SW480 (cell line): ENCODE results near the gene KRTAP5-8.
"Not testable (repeated sequence)": the region's sequence is repeated elsewhere in the genome, so short reads cannot be mapped to it uniquely, and the experiment has no call there.

Experiments used
- DNase-seq: peaks from one replicate; pipeline ENCODE4 v3.0.0-alpha.2; 2016; ENCODE audit warnings: low spot score

The KRTAP5-8 gene

DNA sequence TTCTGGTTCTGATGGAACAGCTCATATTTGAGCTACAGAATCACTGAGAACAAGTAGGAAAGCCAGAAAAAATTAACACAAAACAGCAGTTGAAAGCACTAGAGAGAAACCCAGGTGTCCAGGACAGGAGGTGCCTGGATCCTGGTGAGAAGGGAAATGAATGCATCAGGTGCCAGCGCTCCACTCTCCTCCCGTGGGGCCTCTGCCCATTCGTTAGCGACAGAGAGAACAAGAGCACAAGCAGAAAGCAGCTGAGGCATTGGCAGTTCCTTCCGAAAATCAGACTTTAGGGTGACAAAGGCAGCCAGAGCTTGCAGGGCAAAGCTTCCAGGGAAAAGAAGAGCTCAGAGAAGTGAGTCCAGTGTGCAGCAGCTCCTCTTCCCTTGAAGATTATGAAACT lies 30.7 kb upstream of the KRTAP5-8 start:
- no peak for DNase-seq

DNA sequence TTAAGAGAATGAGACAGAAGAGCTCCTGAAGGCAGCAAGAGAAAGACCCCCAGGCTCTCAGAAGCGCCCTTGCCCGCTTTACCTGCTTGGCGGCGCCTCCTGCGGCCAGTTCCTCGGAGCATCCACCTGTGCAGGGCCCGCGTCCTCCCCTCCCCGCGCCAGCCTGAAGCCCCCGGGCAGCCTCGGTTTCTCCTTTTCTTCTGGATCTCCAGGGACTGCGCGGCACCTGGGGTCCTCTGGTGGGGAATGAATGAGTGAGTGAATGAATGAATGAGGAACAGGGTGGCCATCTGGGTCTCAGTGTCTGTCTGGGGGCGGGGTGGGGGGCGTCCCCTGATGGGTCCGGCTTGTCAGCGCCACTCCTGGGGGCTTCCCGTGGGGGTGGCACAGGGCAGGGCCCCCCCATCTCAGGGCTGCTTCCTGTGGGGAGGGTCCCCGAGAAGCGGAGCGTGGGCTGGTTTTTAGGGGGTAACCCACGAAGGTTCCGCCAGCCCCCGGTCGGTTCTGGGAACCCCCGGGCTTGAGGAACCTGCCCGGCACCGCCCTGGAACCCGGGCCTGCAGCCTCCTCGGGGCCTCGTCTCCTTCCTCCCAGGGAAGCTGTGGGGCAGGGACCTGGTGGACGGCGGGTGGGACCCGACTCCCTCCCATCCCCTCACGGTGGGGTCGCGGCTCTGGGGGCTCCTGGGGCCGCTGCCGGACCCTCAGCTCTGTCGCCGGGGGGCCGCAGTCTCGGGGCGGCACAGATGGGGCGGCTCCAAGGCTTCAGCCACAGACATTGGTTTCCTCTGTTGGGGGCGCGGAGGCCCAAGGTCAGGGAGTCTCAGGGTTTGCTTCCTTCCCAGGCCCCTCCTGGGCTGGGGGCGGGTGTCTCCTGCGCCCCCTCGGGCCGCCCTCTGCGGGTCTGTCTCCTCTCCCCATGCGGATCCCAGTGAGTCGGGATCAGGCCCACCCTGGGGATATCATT lies 19.0 kb upstream of the KRTAP5-8 start:
- DNase-seq: no peak

DNA sequence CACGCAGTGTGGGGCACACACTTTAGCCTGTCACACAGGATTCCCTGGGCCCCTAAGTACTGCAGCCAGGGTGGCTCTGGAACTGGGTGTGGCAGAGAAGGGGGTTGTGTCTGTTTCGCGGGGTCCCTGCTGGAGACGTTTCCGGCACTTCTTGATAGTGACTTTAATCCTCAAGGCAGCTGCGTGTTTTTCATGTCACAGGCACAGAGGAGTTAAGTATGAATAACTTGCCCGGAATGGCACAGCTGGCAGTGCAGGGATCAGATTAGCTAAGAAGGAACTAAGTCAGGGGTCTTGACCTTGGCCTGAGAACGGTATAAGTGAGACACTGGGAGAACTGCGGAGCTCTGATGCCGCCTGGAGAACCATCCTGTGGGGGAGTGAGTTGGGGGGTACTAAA lies 18.3 kb upstream of the KRTAP5-8 start:
- no peak for DNase-seq

DNA sequence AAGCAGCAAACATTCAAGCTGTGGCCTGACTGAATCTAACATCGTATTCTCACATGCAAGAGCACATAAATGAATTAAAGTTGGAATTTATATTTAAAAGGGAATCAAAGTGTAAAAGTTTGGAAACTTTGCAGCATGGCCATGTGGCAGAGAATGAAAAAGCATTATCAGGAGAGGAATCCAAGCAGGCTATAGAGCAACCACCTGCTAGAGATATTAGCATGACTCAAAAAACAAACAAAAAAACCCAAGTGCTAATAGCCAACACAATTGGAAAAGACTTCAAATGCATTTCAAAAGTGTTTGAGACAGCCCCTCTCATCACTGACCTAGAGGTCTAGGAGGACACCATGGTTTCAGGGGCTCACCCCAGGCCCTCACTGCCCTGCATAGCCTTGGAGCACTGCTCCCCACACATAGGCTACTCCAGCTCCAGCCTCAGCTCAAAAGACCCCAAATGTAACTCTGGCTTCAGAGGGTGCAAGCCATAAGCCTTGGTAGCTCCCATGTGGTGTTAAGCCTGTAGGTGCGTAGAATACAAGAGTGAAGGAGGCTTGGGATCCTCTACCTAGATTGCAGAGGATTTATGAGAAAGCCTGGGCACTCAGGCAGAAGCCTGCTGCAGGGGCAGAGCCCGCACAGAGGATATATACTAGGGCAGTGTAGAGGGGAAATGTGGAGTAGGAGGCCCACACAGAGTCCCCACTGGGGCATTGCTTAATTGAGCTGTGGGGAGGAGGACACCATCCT lies 12.5 kb upstream of the KRTAP5-8 start:
- no peak for DNase-seq

DNA sequence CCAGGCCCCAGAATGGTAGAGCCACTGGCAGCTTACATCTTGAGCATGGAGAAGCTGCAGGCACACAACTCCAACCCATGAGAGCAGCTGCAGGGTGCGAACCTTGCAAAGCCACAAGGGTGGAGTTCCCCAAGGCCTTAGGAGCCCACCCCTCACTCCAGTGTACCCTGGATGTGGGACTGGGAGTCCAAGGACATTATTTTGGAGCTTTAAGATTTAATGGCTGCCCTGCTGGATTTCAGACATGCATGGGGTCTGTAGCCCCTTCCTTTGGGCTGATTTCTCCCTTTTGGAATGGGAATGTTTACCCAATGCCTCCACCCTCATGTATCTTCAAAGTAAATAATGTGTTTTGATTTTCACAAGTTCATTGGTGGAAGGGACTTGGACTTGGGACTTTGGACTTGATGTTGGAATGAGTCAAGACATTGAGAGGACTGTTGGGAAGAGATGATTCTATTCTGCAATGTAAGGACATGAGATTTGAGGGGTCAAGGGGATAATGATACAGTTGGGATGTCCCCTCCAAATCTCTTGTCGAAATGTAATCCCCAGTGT lies 11.8 kb upstream of the KRTAP5-8 start:
- DNase-seq: no peak

DNA sequence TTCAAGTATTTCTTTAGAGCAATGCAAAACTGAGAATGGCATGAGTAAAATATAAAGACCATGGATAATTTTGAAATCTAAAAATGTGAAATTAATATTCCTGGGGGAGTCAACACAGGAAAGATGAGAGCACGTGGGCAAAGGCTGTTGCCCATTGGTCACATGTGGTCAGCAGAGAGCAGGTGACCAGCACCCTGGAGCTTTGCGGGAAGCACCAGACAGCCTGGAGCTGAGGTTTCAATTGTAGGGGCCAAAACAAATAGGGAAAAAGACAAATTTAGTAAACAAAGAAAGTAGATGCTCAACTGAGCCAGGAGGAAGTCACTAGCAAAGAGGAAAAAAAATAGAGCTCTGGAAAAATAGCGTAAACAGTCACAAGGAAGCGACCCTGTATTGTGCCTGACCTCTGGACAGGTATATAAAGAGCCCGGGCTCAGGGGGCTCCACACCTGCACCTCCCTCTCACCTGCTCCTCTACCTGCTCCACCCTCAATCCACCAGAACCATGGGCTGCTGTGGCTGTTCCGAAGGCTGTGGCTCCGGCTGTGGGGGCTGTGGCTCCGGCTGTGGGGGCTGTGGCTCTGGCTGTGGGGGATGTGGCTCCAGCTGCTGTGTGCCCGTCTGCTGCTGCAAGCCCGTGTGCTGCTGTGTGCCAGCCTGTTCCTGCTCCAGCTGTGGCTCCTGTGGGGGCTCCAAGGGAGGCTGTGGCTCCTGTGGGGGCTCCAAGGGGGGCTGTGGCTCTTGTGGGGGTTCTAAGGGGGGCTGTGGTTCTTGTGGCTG lies 10.8 kb upstream of the KRTAP5-8 start, which contains the start of gene KRTAP5-7:
Gene KRTAP5-7, plus strand, starts transcription at position 472 of the 780 bp plus-strand sequence. Its CDS starts 34 bp downstream, at position 506.
- DNase-seq: not testable (repeated sequence)

DNA sequence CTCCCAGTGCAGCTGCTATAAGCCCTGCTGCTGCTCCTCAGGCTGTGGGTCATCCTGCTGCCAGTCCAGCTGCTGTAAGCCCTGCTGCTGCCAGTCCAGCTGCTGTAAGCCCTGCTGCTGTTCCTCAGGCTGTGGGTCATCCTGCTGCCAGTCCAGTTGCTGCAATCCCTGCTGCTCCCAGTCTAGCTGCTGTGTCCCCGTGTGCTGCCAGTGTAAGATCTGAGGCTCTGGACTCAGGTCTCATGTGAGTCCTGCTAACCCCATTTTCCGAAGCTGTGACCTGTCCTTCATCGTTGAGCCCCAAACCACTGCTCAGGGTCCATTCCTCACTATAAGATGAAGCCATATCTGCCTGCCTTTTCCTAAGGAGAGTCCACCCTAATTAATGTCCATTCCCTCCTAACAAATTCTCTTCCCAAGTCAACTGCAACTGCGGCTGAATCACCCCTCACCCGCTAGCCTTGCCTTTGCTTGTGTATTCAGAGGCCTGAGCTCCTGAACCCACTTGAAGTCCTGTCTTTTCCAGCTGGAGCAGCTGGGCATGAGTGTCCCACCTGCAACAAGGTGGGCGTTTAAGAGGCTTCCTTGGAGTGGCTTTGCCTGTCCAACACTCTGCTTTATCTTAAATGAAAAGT lies 10.1 kb upstream of the KRTAP5-8 start:
- DNase-seq: no peak

DNA sequence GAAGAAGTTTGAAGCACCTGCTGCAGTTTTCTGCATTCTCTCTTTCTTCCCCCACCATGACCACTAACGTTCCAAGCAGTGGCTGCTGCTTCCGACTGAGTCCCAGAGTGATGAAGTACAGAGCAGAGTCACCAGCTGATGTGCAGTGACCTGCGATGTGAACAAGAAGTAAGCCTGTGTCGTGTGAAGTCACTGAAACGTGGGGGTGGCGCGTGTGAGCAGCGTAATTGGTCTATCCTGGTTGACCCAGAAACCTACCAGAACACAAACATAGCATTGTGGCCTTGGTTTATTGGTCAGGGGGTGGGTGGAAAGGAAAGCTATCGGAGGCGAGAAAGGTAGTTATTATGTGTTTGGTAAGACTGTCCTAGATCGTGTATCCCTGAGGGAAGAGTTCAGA lies 7.2 kb upstream of the KRTAP5-8 start:
- DNase-seq: no peak

DNA sequence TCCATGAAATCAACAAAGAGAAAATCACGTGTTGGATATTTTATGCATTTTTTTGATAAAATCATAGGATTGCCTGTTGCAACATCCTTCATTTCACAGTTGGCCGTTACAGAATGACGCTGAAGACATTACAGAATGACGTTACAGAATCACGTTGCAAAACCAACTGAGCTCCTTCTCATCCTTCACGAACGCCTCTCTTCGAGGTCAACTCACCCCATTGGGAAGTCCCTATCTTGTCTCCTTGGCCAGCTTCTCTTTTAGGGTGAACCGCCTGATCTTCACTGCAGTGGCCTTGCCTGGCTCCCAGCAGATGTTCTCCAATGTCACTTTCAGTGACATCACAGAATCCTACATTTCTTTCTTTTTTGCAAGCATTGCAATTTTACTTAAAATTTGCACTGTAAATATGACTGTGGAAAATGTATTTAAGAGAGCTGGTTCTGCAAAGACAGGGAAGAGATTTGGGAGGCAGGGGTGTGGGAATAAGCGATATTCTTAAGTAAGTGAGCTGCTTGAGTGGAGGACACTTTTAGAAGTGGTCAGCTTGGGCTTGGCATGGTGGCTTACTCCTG lies 5.7 kb upstream of the KRTAP5-8 start:
- no peak for DNase-seq

DNA sequence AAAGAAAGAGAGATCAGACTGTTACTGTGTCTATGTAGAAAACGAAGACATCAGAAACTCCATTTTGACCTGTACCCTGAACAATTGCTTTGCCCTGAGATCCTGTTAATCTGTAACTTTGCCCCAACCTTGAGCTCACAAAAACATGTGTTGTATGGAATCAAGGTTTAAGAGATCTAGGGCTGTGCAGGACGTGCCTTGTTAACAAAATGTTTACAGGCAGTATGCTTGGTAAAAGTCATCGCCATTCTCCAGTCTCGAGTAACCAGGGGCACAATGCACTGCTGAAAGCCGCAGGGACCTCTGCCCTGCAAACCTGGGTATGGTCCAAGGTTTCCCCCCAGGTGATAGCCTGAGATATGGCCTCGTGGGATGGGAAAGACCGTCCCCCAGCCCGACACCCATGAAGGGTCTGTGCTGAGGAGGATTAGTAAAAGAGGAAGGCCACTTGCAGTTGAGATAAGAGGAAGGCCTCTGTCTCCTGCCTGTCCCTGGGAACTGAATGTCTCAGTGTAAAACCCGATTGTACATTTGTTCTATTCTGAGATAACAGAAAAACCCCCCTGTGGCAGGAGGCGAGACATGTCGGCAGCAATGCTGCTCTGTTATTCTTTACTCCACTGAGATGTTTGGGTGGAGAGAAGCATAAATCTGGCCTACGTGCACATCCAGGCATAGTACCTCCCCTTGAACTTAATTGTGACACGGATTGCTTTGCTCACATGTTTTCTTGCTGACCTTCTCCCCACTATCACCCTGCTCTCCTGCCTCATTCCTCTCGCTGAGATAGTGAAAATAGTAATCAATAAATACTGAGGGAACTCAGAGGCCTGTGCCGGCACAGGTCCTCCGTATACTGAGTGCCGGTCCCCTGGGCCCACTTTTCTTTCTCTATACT lies 2.9 kb upstream of the KRTAP5-8 start:
- not testable (repeated sequence) for DNase-seq

DNA sequence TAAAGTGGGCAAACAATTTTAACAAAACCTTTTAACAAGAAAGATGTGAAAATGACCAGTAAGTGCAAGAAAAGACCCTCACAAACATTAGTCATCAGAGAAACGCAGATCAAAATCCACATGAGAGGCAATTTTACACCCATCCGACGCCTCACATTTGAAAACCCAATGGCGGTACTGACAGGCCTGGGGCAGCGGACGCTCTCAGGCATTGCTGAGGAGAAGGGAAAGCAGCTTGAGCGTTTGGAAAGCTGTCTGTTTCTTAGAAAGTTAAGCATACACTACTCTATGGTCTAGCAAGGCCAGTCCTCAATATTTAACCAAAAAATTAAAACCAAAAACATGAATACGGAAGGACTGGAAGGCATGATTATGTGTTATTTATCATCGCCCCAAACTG lies 2.0 kb upstream of the KRTAP5-8 start:
- DNase-seq: no peak

DNA sequence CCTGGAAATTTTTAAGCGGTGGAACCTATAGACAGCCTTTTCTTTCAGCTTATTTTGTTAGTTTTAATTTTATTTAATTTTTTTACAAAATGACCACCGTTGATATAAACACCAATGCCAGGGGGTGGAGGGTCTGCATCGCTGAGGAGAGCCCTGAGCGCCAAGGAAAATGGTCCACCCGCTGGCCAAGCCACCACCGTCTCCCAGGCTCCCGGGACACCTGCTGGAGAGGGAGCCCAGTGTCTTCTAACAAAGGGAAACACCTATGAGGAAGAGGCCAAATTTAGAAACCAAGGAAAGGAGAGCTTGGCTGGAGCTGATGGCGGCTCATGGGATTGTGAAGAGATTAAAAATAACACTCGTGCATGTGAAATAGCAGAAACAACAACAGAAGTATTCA lies 288 bp upstream of the KRTAP5-8 start:
- no peak for DNase-seq

DNA sequence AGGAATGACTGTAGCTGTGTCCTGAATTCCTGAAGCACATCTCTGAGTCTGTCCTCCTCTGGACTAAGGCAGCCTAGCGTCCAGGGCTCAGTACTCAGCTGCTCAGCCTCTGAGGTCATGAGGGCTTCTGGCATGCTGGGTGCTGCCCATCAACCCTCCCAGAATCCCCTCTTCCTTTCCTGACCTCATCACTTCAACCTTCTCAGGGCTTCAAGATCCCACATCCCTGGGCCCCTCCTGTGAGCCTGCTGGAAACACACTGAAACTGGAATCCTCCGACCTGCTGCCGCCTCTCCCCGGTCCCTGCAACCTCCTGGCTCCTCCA lies 803 bp downstream of the KRTAP5-8 start:
- no peak for DNase-seq

DNA sequence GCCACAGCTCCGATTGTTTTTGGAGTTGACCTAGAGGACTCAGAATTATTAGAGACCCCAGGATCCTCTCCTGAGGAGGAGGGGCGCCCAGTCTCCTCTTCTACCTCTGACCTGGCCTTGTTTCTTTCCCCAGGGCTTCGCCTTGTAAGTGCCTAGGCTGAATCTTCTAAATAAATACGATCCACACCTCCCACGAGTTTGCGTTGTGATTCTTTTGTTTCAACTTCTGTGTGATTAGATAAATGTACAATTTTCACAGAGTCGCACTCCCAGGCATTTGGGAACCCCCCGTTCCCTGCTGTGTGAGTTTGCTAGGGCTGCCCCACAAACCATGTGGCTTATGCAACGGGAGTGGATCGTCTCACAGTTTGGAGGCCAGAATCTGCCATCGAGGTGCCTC lies 1.2 kb downstream of the KRTAP5-8 start:
- no peak for DNase-seq

DNA sequence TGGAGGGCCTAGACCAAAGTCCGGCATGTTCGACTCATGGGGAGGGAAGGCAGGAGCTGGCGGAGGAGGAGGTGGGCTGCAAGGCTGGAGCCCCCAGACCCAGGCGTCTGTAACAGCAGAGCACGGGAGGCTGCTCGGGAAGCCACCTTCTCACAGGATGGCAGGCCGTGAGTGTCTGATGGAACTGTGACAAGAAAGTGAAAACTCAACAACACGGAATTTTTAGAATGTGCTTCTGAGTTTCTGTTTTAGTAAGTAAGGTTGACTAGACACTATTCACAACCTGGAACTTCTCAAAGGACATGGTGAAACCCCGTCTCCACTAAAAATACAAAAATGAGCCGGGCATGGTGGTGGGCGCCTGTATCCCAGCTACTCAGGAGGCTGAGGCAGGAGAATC lies 2.1 kb downstream of the KRTAP5-8 start:
- DNase-seq: not testable (repeated sequence)

DNA sequence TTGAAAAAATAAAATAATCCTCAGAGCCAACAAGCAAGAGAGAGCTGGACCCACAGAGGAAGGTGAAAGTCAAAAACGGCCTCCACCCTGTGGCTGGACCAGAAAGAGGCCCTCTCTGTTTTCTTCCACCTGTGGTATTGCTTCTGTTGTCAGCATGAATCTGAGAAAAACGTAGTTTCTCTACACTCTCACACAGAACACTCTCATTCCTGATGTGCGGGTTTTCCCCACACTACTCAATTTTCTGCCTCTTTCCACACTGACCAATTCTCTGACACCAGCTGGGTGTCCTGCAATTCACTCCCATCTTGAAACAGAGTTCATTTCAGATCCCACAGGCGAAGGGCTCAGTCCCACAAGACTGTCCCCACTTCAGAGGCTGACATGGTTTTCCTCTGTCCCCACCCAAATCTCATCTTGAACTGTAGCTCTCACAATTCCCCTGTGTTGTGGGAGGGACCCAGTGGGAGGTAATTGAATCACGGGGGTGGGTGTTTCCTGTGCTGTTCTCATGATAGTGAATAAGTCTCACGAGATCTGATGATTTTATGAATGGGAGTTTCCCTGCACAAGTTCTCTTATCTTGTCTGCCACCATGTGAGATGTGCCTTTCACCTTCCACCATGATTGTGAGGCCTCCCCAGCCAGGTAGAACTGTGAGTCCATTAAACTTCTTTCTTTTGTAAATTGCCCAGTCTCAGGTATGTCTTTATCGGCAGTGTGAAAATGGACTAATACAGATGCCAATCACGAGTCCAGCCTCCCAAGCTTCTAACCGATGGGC lies 2.9 kb downstream of the KRTAP5-8 start:
- DNase-seq: not testable (repeated sequence)

DNA sequence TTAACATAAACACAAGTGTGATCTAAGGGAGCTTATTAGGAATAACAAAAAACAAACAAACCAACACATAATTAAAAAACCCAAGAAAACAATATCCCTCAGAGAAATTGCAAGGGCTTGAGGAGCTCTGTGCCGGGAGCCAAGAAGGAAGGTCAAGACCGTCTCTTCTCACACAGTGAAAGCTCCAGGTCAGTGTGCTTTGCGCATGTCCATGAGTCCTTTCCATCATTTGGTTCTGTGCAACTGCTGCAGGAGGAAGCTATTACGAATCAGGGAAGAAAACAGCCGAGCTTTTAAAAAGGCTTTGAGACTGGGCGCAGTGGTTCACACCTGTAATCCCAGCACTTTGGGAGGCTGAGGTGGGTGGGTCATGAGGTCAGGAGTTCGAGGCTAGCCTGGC lies 4.6 kb downstream of the KRTAP5-8 start:
- DNase-seq: no peak

DNA sequence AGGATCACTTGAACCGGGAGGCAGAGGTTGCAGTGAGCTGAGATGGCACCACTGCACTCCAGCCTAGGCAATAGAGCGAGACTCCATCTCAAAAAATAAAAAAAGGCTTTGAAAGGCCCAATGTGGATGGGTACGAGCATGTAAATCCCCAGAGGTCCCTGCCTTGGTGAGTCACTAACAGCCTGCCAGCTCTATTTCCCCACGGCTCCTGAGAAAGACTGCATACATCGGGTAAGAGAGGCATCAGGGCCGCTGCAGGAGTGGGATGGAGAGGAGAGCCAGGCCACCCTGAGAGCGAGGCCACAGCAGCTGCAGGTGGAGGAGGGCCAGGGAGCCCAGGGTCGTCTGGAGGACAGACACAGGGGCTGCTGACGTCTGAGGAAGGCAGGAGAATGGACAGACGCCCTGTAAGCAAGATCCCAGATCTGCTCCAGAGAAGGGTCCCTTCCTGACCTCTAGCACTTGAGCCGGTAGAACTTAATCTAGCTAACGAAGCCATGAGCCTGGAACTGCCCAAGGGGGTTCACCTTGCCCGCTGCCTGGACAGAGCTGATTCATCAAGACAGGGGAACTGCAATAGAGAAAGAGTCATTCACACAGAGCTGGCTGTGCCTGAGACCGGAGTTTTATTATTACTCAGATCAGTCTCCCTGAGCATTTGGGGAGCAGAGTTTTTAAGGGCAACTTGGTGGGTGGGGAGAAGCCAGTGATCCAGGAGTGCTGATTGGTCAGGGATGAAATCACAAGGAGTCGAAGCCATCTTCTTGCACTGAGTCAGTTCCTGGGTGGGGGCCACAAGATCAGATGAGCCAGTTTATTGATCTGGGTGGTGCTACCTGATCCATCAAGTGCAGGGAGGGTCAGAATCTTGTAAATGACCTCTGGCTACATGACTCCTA lies 5.3 kb downstream of the KRTAP5-8 start:
- no peak for DNase-seq
